GM19372 (cell line): ENCODE results near the gene TMEM273.

Experiments used
- ATAC-seq: cut with Tn5 transposase; IDR thresholded peaks from one replicate; pipeline ENCODE4 v1.9.1; 2021; ENCODE audit warnings: mild to moderate bottlenecking, low read depth, moderate library complexity; ENCODE audit not compliant: unreplicated experiment

The TMEM273 gene

DNA sequence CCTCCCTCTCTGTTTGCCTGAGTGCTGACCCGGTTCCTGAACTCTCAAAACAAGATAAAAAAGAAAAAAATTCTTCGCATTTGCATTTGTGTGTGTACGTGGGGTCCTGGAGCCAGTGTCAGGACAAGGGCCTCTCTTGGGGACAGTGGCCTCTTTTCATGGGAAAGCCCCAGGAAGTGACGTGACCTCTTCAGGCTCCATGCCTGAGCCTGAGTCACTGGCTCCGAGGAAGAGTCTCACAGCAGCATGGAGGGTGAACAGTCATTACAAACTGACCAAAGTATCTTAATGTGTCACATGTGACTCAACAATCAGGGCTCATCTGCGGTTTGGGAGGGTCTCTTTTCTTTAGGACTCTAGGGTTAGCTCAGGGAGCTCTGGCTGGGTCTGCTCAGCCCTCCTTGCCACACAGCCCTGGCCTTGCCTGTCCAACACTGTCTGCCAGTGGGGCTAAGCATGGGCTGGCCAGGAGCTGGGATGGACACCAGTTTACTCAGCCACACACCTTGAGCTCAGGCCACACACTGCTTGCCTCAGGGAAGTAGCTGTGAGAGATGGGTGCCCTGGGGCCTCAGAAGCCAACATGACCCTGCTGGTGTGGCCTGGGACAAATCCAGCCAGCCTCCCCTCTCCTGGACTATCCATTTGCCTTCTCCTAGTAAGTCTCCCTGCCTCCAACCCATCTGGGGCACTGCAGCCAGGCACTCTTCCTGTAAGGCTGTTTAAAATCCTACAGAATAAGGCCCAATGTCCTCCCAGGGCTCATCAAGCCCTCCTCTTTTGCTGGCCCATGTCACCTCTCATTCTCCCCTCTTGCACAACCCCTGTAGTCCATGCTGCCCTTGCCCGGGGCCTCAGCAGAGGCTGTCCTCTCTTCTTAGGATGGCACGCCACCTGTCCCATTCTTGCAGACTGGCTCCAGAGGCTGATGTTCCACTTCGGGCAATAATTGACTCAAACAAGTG, 10.5 kb downstream of the TMEM273 start:
- peak; percentile 73 for ATAC-seq

DNA sequence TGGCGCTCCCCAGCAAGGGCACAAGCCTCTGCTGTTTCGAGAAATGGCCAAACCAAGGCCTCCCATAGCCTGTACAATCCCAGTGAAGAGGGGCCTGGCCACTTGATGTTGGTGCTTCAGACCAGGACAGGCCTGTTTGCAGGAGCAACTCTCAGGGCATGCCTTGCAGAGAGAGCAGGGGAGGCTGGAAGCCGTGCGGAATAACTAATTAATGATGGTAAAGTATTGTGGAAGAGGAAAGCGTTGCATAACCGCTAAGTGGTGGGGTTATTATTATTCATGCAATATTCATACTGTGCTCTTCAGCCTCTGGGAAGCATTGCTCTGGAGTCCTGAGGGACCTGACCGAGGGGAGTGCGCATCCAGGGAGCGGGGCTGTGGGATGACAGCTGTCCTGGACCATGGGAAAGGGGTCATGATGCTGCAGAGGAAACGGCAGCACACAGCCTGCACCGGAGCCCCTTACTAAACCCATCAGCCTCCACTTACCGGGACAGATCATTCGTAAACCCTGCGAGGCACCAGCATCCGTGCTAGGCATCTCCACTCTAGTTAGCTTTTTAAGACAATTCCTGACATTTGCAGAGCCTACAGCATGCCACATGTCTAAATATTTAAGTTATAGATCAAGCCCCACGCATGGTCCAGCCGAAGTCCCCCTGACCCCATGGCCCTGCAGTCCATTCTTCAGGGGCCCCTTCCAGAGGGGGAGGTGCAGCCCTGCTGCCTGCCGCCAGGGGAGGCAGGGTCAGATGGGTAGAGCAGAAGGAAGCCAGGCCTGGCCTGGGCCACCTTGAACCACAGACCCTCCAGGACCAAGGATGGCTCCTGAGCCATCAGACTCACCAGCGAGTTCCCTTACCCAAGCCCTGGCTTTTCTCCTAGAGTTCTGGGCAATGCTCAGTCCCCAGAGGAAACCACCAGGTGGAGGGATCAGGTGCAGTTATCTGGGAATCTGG, 11.6 kb downstream of the TMEM273 start:
- no peak for ATAC-seq

DNA sequence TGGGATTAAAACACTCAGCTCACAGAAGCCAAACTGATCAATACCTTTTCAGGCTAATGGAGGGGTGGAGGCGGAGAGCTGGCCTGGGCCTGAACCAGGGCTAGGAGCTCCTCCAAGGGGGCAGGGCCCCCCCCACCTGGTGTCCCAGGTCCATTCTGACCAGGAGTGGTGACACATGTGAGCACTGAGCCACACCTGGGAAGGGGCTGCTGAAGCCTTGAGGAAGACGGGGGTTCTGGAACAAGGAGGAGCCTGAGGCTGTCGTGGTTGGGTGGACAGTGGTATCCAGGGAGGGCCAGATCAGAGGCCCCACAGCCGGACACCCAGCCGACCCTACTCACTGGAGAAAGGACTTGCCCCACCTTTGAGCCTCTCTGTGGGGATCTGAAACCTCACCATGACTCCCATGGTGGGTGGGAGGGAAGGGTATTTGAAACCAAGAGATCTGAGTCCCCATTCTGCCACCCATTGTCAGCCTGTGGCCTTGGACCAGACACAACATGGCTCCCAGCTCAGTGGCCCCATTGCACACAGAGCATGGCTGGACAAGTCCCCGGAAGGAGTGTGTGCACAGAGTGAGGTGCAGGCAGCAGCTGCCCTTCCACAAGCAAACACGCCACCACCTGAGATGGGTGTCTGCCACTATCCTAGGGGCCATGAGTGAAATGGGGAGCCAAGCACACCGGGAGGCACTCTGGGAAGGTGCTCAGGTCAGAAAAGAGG, 12.4 kb downstream of the TMEM273 start:
- no peak for ATAC-seq

DNA sequence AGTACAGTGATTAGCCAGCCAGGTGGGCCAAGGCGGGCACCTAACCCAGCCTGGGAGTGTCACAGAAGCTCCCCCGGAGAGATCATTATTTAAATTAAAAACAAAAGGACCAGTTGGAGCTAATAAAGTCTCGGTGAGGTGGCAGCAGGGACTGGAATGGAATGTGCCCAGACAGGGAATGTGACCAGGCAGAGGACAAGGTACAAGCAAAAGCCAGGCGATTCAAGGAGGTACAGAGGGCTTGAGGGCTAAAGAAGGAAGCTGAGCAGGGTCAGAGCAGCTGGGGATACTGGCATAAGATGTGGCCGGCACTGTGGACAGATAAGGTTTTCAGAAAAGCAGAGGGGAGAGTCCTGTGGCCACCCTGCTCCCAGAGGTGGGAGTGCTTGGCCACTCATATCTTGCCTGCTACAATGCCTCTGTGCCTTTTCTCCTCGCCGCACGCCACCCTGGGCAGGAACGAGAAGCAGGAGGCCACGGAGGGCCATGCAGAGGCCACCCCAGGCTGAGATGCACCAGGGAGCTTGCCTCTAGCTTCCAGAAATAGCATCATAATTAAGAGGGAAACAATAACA, 13.2 kb downstream of the TMEM273 start:
- no peak for ATAC-seq

DNA sequence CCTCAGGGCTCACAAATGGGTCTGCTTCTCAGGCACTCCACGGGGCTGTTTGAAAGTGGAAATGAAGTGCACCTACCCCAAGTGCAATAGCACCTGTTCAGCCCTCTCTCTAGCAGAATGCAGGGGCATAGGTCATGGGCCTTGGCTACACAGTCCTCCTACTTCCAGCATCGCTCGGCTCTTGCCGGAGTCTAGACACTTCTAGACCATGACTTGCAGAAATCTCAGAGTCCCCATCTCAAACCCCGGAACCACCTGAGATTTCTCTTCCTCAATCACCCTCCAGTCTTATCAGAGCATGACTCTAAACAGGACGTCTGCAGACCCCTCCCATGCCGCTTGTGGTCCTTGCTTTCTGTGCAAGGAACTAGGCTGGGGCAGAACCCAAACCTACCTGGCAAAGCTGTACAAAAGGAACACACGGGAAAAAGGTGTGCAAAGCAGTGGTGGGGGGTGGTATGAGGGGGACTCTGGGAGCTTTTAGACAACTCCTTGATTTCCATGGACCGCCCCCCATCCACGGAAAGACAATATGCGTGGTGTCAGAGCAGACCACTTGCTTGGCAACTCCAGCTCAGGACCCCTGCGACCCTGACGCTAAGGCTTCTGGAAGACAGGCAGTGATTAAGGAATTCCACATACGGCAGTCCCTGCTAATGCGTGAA, 13.8 kb downstream of the TMEM273 start:
- no peak for ATAC-seq

DNA sequence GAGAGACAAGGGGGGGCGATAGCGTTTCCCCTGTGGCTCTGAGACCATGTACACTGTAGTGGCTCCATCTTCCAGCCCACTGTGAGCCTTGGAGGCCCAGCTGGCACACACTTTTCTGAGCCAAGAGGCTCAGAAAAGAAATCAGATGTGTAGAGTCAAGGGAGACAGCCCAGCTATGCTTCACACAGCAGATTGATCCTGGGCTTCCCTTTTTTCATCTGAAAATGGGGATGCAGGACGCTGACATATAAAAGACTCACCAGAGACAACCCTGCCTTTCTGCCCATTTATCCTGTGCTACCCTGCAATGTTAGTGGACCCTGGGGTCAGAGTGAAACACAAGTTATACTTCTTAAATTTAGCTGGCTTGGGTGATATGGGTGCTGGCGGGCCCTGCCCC, 14.3 kb downstream of the TMEM273 start:
- ATAC-seq, result no peak

DNA sequence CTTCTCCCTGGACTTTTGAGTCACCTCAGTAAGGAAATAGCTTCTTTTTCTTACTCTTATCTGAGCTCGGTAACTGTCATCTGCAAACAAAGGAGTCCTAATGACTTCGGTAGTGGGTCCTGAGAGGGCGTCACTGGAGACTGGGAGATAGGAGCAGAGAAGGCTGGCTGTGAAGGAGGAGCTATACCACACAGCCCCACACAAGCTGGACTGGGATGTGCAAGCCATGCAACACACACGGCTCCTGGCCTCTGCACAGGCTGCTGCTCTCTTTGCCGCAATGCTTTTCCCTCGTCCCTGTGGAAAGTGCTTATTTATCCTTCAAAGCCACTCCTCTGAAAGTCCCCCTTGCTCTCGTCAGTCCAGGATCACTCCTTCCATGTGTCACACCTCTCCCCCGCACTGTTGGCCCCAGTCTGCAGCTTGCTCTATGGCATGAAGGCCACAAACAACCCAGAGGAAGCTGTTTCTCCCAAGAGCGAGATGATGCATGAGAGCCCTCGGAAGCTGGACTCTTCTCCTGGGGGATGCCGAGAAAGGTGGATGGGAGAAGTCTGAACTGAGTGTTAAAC, 14.9 kb downstream of the TMEM273 start:
- no peak for ATAC-seq

DNA sequence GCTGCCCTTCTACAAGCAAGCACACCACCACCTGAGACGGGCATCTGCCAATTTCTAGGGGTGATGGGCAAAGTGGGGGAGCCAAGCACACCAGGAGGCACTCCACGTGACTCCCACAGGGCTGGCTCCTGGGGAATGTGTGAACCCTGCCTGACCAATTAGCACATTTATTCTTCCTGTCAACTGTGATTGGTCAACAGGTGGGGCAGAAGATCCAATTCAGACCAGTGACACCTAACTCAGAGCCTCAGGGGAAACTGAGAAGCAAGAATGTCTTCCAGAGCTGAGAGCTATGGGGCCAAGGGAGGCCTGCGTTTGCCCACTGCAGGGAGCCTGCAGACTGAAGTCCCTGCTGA, 15.4 kb downstream of the TMEM273 start:
- no peak for ATAC-seq

DNA sequence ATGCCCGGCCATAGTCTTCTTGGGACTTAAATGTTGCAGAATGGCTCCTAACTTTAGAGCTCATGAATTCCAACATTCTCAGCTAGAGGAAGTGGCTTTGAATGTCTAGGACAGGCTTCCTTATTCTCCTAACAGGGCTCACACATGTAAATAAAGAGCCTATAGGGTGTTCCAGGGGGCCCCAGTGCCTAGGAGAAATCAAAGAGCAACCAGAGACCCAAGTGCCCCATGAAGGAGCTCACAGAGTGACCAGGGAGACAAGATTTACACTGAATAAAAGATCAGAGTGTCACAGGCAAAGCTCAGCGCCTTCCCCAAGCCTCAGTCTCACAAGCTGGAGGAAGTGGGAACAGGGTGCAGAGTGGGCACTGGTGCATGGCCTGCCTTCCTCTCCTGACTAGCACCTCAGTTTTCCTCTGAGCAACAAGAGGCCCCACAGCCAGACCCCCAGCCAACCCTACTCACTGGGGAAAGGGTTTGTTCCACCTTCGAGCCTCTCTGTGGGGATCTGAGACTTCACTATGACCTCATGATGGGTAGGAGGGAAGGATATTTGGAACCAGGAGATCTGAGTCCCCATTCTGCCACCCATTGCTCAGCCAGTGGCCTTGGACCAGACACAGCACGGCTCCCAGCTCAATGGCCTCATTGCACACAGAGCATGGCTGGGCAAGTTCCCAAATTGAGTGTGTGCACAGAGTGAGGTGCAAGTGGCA, 16.0 kb downstream of the TMEM273 start:
- no peak for ATAC-seq

DNA sequence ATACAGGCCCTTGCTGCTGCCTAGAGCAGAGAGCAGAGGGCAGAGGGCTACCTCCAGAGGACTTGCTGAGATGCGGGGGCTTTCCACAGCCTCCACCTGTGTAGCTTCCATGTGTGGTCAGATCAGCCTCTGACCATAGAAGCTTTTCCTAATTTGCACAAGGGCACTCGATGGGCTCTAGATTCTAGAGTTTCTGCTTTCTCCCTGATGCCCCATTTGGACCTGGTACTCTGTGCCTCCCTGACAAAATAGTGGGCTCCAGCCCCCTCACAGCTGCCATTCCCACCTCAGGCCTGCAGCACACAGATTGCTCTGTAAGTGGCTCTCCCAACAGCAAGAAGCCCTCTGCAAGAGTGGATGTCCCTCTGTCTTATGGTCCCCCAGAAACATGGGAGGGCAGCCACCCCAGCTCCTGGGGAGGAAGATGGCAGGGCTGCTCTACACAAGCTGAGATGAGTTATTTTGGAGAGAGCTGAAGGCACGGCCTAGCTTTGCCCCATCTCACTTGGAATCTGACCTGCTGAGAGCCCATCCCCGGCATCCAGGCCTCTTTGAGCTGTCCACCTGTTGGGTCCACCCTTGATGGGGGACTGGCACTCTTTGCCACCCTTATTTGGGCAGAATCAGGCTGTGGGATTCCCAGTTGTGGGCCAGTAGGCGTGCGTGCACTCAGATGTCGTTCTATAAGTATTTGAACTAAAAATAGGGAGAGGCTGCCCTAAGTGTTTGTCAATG, 16.7 kb downstream of the TMEM273 start:
- no peak for ATAC-seq

DNA sequence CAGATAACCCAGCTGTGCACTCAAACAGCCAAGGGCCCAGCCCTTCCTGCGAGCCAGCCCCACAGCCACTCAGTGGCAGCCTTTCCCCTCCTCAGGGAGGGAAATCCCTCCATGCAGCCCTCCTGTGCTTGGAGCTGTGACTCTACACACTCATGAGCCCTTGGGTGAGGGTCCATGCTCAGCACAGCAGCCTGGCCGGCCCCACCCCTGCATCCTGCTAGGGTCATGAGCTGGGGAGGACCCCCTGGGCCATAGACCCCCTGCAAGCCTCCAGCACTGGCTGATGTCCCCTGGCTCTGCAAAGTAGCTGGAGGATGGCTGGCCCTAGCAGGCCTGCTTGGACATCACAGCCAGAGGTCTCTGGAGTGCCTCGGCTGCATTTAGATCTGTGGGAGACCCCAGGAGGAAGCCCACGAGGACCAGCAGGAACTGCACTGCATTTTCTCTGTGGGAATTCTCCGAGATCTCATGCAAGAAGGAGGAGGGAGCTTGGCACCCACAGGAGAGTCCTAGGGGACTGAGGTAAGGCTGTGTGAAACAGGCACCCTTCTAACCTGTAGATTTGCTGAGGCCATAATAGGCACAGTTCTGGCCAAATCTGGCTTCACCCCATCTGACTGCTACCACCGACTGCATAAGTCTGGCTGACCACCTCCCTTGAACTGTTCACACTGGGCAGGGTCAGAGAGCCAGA, 17.4 kb downstream of the TMEM273 start:
- ATAC-seq, result no peak

DNA sequence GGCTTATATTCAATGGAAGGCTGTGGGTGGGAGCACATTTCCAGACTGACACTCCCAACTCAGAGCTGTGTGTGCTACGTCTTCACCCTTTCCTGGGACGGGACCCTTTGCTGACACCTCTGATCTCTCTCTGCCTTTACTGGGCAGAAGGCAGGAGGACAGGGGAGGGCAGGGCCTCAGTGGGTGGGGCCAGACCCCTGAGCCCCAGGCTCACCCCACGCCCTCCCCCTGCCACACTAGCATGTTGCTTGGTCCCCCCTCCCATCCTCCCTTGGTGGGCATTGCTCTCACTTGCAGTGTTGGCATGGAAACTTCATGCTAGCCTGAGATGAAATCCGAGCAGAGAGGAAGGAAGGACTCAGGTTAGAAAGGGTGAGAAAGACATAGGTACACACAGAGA, 18.4 kb downstream of the TMEM273 start:
- no peak for ATAC-seq

DNA sequence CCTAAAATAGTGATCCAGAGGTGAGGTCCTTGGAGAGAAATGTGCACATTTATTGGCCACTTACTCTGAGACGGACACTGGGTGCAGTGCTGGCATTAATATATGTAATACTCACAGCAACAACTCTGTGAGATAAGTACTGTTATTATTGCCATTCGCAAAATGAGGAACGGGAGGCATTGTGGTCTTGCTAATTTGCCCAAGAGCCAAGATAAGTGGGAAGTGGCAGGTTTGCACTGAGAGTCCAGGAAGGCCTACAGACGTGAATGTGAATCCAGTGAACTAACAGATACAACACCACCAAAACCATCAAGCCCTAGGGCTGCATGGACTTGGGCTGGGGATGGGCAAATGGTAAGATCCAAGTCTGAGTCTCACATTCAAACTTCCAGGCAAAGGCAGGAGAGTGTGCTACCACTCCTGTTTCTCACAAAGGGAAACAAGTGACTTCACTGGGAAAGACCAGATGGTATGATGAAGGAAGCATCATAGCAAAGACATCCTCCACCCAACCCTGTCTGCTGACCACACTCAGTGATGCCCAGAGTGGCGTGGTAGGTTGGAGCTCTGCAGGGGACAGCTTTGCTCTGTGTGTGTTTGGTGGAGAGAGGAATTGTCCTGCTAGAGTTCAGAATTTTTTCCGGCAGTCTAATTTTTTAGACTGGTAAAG, 19.2 kb downstream of the TMEM273 start:
- no peak for ATAC-seq

DNA sequence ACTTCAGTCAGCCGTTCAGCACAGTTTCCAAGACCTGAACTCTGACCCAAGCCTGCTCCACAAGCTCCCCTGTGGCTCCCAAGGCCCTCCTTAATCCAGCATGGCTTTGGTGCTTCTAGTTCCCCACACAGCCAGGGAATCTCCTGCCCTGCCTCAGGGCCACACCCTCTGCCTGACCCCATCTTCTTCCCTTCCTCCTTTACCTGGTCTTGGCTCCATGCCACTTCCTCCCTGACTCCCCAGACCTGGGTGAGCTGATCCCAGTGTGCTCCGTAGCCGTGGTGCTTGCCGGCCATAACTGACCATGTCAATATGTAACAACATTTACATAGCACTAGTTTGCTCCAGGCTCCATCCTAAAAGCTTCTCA, 20.0 kb downstream of the TMEM273 start:
- ATAC-seq, result no peak

DNA sequence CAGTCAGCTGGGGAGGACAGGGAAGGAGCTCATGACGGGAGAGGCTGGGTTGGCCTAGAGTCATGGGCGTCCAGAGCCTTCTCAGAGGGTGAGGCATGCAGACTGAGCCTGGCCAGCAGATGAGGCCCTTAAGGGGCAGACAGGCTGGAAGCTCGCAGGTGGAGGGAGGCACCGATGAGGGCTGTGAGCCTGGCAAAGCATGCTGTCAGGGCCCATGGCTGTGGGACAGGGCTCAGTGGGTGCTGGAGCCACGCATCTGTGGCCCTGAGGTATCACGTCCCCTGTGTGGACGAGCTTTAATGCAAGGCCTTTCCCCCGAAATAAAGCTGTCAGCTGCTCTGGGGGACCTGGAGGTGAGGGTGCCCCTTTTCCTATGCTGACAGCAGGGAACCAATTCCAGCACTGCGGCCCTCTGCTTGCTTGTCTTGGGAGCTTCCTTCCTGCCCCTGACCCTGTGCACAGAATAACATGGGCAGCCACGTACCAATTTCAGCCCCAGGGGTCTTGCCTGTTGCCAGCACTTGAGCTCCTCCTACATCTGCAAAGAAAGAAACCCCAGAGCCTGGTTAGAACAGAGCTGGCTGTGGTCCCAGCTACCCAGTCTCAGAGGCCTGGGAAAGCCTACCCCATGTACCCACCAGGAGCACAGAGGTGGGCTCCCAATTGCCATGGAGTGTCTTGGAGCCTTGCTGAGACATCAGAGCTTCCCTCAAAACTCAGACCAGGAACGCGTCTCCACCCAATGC, 20.6 kb downstream of the TMEM273 start:
- ATAC-seq, result no peak
